GM23338 (cell line): ENCODE data around the gene SNX2.

Experiments
- CREB1 ChIP-seq: fragments of 250-450 bp; sonication (Bioruptor Pico); IDR thresholded peaks from 2 replicates; pipeline ENCODE4 v1.5.0; 2020; ENCODE audit warnings: low read depth, mild to moderate bottlenecking, moderate library complexity
- EZH2 ChIP-seq: fragments of 200-600 bp; sonication (generic); IDR thresholded peaks from one replicate; pipeline ENCODE4 v1.8.0; 2017; ENCODE audit warnings: antibody characterized with exemption, mild to moderate bottlenecking, low read depth; ENCODE audit not compliant: unreplicated experiment
- EZH2phosphoT487 ChIP-seq: fragments of 200-600 bp; sonication (generic); IDR thresholded peaks from one replicate; pipeline ENCODE4 v1.8.1; 2018; ENCODE audit warnings: antibody characterized with exemption; ENCODE audit not compliant: unreplicated experiment
- JUNB ChIP-seq: IDR thresholded peaks from one replicate; pipeline ENCODE4 v1.6.1; 2016; ENCODE audit warnings: antibody characterized with exemption; ENCODE audit not compliant: unreplicated experiment
- POLR2AphosphoS5 ChIP-seq: IDR thresholded peaks from 2 replicates; pipeline ENCODE4 v1.6.1; 2016; ENCODE audit warnings: antibody characterized with exemption, low read depth
- TF ChIP-seq, protein P1 (sequence below), 2 experiments: fragments of 200-600 bp in 1 of 2; sonication (generic) in 1 of 2; conservative IDR thresholded peaks; 2 replicates each; pipeline versions ENCODE4 v1.5.1 to v1.6.1; 2016 to 2017; ENCODE audit warnings: antibody characterized with exemption in 2 of 2, low read depth in 2 of 2, mild to moderate bottlenecking in 2 of 2, moderate library complexity in 1 of 2
- TF ChIP-seq, protein P2 (sequence below): IDR thresholded peaks from one replicate; pipeline ENCODE4 v1.6.1; 2018; ENCODE audit warnings: antibody characterized with exemption; ENCODE audit not compliant: unreplicated experiment

DNA sequence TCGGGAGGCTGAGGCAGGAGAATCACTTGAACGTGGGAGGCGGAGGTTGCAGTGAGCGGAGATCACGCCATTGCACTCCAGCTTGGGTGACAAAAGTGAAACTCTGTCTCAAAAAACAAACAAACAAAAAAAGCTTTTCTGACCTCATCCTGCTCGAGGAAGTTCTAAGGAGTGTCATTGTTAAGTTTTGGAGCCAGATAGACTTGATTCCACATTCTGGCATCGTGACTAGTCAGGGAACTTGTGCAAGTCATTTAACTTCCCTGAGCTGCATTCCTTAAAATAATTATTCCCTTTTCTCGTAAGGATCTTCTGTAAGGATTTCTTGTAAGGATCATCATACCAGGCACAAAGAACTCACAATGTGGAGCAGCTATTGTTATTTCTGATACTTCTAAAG is 96.8 kb downstream of the SNX2 start:
- no peak for TF ChIP-seq POLR2AphosphoS5
- TF ChIP-seq, protein P1, sequence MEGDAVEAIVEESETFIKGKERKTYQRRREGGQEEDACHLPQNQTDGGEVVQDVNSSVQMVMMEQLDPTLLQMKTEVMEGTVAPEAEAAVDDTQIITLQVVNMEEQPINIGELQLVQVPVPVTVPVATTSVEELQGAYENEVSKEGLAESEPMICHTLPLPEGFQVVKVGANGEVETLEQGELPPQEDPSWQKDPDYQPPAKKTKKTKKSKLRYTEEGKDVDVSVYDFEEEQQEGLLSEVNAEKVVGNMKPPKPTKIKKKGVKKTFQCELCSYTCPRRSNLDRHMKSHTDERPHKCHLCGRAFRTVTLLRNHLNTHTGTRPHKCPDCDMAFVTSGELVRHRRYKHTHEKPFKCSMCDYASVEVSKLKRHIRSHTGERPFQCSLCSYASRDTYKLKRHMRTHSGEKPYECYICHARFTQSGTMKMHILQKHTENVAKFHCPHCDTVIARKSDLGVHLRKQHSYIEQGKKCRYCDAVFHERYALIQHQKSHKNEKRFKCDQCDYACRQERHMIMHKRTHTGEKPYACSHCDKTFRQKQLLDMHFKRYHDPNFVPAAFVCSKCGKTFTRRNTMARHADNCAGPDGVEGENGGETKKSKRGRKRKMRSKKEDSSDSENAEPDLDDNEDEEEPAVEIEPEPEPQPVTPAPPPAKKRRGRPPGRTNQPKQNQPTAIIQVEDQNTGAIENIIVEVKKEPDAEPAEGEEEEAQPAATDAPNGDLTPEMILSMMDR (conservative IDR thresholded peaks at IDR 0.05; ENCODE audit: low read depth in 2 of 2), result no peak
- TF ChIP-seq EZH2, result no peak
- TF ChIP-seq EZH2phosphoT487, result no peak
- no peak for TF ChIP-seq JUNB
- TF ChIP-seq, protein P2, sequence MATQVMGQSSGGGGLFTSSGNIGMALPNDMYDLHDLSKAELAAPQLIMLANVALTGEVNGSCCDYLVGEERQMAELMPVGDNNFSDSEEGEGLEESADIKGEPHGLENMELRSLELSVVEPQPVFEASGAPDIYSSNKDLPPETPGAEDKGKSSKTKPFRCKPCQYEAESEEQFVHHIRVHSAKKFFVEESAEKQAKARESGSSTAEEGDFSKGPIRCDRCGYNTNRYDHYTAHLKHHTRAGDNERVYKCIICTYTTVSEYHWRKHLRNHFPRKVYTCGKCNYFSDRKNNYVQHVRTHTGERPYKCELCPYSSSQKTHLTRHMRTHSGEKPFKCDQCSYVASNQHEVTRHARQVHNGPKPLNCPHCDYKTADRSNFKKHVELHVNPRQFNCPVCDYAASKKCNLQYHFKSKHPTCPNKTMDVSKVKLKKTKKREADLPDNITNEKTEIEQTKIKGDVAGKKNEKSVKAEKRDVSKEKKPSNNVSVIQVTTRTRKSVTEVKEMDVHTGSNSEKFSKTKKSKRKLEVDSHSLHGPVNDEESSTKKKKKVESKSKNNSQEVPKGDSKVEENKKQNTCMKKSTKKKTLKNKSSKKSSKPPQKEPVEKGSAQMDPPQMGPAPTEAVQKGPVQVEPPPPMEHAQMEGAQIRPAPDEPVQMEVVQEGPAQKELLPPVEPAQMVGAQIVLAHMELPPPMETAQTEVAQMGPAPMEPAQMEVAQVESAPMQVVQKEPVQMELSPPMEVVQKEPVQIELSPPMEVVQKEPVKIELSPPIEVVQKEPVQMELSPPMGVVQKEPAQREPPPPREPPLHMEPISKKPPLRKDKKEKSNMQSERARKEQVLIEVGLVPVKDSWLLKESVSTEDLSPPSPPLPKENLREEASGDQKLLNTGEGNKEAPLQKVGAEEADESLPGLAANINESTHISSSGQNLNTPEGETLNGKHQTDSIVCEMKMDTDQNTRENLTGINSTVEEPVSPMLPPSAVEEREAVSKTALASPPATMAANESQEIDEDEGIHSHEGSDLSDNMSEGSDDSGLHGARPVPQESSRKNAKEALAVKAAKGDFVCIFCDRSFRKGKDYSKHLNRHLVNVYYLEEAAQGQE, result no peak
- TF ChIP-seq CREB1, result no peak
